Neural progenitor cell (in vitro differentiated cells): Measurements from ENCODE around the gene NQO2.

Experiments used
- EZH2 ChIP-seq: fragments of 200-600 bp; sonication (generic); IDR thresholded peaks from 2 replicates; pipeline ENCODE4 v1.6.1; 2017; ENCODE audit warnings: antibody characterized with exemption, mild to moderate bottlenecking, moderate library complexity
- TF ChIP-seq, protein P1 (sequence below): fragments of 200-600 bp; sonication (generic); IDR thresholded peaks from 2 replicates; pipeline ENCODE4 v1.5.1; 2017; ENCODE audit warnings: antibody characterized with exemption, mild to moderate bottlenecking

- no peak for TF ChIP-seq EZH2
- TF ChIP-seq, protein P1, sequence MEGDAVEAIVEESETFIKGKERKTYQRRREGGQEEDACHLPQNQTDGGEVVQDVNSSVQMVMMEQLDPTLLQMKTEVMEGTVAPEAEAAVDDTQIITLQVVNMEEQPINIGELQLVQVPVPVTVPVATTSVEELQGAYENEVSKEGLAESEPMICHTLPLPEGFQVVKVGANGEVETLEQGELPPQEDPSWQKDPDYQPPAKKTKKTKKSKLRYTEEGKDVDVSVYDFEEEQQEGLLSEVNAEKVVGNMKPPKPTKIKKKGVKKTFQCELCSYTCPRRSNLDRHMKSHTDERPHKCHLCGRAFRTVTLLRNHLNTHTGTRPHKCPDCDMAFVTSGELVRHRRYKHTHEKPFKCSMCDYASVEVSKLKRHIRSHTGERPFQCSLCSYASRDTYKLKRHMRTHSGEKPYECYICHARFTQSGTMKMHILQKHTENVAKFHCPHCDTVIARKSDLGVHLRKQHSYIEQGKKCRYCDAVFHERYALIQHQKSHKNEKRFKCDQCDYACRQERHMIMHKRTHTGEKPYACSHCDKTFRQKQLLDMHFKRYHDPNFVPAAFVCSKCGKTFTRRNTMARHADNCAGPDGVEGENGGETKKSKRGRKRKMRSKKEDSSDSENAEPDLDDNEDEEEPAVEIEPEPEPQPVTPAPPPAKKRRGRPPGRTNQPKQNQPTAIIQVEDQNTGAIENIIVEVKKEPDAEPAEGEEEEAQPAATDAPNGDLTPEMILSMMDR, result no peak
These were observed 38.1 kb downstream of the NQO2 start for GRCh38 chr6:3037638-3038365.
